Measurements from ENCODE around the gene CYB561A3.

DNA sequence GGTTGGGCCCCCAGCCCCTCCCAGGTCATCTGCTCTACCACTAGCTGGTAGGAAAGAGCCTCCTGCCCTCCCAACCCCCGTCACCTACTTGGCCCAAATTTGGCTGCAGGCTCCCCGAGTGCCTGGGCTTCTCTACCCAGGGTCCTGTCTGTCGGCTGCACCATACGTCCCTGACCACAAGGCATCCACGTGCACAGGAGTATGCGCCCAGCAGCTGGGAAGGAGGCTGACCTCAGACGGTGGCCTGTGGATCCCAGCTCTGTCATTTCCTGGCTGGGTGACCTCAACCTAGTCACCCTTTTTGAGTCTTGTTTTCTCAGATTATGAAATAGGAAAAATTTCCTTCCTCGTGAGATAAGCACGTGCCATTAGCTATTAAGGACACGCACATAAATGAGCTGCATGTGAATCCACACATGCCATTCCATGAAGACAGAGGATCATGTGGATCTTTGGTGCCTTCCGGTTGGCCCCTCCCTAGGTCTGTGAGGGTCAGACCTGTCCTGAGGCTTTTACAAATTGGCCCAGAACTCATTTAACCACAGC, 13.7 kb downstream of the CYB561A3 start:
- TF ChIP-seq POLR2A (IDR thresholded peaks at IDR 0.05; ENCODE audit: extremely low read depth, insufficient read length): no peak
- TF ChIP-seq, protein P1, sequence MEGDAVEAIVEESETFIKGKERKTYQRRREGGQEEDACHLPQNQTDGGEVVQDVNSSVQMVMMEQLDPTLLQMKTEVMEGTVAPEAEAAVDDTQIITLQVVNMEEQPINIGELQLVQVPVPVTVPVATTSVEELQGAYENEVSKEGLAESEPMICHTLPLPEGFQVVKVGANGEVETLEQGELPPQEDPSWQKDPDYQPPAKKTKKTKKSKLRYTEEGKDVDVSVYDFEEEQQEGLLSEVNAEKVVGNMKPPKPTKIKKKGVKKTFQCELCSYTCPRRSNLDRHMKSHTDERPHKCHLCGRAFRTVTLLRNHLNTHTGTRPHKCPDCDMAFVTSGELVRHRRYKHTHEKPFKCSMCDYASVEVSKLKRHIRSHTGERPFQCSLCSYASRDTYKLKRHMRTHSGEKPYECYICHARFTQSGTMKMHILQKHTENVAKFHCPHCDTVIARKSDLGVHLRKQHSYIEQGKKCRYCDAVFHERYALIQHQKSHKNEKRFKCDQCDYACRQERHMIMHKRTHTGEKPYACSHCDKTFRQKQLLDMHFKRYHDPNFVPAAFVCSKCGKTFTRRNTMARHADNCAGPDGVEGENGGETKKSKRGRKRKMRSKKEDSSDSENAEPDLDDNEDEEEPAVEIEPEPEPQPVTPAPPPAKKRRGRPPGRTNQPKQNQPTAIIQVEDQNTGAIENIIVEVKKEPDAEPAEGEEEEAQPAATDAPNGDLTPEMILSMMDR (IDR thresholded peaks at IDR 0.05; ENCODE audit: low read depth, low read length): no peak
